HG03457 (cell line): Measurements from ENCODE around the gene TEX36.
"Not testable (repeated sequence)": the region's sequence is repeated elsewhere in the genome, so short reads cannot be mapped to it uniquely, and the experiment has no call there.

Source experiments
- ATAC-seq: cut with Tn5 transposase; IDR thresholded peaks from one replicate; pipeline ENCODE4 v1.9.1; 2021; ENCODE audit warnings: moderate number of reproducible peaks; ENCODE audit not compliant: unreplicated experiment

The TEX36 gene

DNA sequence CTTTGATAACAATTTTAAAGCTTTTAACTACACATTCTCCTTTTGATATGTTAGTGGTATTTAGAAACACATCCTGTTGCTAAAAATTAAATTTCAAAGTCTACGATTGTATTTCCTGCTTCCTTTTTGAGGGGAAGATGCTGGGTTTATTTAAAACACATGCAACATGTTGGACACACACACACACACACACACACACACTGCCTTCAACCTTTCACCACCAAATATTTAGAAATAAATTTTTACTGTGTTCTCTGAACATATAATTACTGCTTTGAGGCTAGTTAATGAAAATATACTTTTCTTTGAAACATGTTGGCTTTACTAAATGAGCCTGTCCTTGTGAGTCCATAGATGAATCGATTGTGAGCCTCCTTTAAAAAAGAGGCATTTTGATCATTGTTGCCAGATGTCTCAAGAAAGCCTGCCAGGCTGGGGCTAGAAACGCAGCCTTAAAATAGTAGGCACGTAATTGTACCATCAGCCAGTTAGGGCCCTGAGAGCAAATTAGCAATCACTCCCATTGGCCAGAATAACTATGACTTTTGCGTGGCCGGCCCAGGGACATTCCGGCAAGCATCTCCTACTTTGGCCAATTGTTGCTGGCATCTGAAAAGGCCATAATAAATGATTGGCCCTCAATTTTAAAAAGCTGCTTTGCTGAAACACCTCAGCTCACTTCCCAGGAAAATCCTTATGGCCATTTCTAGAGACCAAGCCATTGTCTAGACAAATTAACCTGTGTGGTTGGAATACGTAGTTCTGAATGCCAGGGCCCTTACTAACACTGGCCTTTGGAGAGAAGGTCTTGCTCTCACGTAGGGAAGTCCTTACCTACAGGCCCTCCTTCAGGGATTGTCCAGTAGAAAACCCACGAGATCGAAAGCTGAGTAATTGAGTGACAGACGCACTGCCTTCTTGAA is 9.9 kb upstream of the TEX36 start:
- no peak for ATAC-seq

DNA sequence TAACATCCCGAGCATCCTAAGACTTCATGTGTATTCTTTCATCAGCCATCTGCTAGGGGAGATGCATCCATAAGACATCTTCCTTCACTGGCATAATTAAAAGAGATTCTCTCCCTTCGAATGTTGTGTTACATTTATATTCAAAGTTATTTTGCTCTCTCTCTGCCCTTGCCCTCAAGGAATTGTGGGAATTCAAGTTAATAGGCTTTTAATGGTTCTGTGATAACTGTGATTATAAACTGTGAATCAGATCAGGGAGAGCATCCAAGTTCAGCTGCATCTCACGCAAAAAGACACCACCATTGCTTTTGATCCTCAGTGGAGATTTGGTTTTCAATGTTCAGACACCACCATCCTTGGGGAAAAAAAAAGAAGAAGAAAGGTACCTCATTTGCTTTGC is 9.2 kb upstream of the TEX36 start:
- no peak for ATAC-seq

DNA sequence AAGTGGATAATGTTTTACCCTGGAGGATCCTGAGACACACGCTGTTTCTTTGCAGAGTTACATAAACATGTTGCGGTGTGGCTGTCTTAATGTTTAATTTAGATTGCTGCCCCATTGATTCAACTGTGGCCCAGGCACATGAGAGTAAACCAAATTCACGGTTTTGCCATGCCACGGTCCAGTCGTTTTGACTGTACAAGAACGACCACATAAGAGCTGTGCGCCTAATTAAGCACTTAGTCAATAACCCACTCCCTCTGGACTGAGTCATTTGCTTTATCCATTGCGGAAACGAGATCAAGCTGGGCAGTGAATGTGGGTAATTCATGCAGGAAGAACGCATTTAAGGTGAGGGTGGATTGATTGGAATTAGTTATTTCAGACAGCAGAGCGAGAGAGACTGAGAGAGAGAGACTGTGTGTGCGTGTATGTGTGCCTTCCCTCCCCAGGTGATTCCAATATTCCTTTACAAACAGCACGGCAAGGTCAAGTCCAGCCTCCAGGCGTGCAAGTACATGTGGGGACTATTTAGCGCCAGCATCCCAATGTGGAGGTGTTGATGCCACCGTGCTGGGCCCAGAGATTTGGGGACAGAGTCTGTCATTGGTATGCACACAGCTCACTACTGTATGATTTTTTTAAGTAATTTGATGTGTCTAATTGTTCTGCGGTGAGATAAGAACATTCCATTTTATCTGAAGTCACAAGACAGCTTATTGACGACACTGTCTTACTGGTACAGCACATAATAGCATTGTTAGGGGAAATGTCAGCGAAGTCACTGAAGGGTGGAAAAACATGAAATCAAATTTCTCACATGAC is 8.4 kb upstream of the TEX36 start:
- ATAC-seq = peak; percentile 79

GRCh38 chr10:125689955-125690569 is 7.1 kb upstream of the TEX36 start:
- no peak for ATAC-seq

GRCh38 chr10:125687507-125688185 is 4.7 kb upstream of the TEX36 start:
- no peak for ATAC-seq

DNA sequence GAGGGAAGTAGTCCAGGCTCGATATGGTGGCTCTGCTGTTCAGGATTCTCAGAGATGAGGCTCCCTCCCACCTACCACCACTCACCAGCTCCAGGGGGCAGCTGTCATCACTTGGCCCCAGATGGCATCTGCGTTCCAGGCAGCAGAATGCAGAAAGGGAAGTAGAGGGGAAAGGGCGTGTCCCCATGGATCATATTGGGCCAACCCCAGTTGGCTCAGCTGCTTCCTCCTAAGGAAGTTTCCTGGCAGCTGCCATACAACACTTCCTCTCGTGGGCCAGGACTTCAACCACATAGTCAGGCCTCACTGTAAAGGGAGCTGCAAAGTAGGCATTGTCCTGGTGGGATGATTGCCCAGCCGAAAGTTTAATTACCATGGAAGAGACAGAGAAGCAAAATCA is 1.6 kb upstream of the TEX36 start:
- no peak for ATAC-seq

GRCh38 chr10:125683821-125684220 is 858 bp upstream of the TEX36 start:
- no peak for ATAC-seq

- no peak for ATAC-seq
Measured at GRCh38 chr10:125679436-125679835, 3.5 kb downstream of the TEX36 start.

- no peak for ATAC-seq
Measured at GRCh38 chr10:125672884-125673283, 10.1 kb downstream of the TEX36 start.

DNA sequence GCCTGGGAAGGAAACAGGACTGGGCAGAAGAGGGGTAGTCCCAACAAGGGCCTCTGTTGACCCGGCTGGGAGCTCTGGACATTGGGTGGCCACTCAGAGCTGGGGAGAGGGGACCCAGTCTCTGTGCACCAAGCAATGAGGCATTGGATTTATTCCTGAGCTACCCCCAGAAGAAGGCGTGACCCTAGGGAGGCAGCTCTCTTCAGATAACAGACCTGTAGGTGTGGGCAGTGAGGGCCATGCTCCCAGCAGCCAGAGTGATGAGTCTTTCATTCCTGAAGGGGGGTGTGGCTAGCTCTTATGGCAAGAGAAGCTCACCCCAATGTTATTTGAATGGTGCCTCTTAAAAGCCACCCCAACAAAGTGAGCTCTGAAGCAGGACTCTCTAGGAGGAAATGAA is 20.4 kb downstream of the TEX36 start:
- ATAC-seq = no peak

DNA sequence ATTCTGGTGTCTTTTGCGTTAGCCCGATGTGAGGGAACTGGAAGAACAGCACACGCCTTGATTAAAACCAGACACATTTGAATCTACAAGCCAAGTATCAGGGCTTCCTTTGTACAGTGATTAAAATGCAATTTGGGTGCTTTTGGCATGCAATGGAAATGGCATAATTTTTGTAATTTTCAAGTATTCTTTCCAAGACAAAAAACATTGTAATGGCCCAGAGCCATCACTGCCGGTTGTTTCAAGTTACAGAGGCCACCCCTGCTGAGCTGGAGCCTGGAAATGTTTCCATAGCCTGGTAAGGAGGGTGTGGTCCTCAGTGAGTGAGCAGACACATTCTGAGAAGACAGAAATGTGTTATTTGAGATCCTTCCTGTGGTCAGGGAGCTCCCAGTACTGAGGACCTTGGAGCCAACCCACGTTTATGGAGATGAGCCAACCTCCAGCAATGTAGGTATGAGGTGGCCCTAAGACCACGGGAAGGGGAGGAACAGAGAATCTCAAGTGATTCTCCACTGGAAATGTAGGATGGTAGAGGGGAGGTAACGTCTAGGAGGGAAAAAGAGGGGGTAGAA is 20.9 kb downstream of the TEX36 start:
- no peak for ATAC-seq

DNA sequence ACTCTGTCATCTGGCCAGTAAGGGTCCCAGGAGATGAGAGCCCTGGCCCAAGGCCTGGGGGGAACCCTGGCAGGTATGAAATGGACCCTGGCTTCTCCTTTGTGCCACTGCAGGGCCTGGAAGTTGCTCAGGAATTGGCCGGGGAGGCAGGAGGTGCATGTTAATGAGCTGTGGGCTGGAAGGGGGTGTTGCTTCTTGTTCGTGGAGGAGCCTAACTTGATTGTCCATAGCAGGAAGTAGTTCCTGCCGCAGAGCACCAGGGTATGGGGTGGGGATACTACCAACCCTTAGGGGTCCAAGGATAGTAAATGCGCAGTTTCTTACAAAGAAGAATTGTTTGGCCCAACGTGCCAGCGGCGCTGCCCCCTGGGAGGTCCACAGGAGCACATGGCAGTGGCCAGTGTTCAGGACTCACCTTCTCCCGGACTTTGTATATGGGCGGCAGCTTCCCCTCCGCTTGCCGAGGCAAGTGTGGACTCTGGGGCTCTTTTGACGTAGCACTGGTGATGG is 21.5 kb downstream of the TEX36 start:
- no peak for ATAC-seq

GRCh38 chr10:125659071-125659470 is 23.9 kb downstream of the TEX36 start:
- no peak for ATAC-seq

- no peak for ATAC-seq
Measured at GRCh38 chr10:125656523-125656922, 26.4 kb downstream of the TEX36 start.

DNA sequence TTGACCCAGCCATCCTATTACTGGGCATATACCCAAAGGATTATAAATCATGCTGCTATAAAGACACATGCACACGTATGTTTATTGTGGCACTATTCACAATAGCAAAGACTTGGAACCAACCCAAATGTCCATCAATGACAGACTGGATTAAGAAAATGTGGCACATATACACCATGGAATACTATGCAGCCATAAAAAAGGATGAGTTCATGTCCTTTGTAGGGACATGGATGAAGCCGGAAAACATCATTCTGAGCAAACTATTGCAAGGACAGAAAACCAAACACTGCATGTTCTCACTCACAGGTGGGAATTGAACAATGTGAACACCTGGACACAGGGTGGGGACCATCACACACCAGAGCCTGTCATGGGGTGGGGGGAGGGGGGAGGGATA is 29.9 kb downstream of the TEX36 start:
- ATAC-seq = not testable (repeated sequence)

- ATAC-seq = no peak
Measured at GRCh38 chr10:125646311-125646710, 36.7 kb downstream of the TEX36 start.

- no peak for ATAC-seq
Measured at GRCh38 chr10:125641398-125641797, 41.6 kb downstream of the TEX36 start.

DNA sequence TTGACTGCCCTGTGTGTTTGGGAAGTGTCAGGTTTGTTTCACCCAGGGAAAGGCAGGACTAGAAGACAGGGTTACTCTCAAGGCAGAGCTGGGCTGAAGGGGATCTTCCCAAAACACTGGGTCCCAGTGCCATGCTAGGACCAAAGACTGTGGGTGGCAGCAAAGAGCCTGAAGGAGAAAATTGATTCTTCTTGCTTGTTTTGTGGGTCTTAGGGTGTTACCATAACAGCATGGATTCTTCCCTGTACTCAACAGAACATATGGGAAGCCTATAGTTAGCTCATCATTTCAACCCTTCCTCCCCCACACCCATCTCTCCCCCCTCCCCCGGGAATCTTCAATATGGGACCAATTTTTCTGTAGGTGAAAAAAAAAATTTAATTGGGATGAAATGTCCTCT is 42.3 kb downstream of the TEX36 start:
- no peak for ATAC-seq

DNA sequence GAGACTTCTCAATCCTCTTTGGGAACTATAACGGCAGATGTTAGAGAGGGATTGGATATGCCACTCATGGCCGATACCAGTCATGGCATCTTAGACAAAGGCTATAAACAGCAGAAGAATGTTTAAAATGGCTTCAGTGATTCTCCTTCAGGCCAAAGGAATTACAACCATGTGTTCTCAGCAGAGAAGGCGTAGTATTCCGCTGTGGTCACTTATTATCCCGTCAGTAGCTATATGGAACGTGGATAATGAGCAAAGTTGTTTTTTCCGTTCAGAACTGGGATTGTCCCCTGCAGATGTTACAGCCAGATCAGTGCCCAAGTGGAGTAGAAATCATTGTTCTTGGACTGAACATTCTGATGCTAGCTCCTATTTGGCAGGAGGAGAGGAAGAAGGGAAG is 43.1 kb downstream of the TEX36 start:
- no peak for ATAC-seq

DNA sequence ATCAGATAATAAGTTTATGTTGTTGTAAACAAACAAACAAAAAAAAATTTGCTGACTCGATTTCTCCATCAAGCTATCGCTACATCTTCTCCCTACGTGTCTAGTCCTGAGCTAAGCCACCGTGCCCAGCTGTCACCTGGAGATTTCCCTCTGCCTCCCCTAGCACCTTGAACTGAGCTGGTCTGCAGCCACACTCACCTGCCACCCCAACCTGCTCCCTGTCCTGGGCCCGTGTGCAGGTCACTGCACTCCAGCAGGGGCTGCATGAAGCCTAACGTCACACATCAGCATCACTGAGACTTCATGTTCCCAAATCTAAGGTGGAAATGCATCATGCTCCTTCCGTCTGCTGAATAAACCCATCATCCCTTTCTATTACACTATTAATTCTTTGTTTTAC is 44.4 kb downstream of the TEX36 start:
- no peak for ATAC-seq
